Adrenal gland (tissue), 12 donors: ENCODE data around the gene PDLIM5. TPM values are rescaled to one million over a fixed set of nuclear protein-coding genes. Genes with fewer than 3 reads are reported as not detected.
"Not testable (repeated sequence)": the region's sequence is repeated elsewhere in the genome, so short reads cannot be mapped to it uniquely, and the experiment has no call there.

Source experiments
- DNase-seq, 7 donors: peaks; one replicate each; pipeline ENCODE4 v3.0.0-alpha.2; 2019 to 2020
- H3K27ac ChIP-seq, 5 donors: fragments of 200-600 bp; sonication (generic) in 4 of 5; 1 replicate in 3 of 5; 2 replicates in 2 of 5; pipeline versions ENCODE4 v1.5.1 to v1.8.0; 2016 to 2020; ENCODE audit warnings: mild to moderate bottlenecking in 1 of 5
- H3K27me3 ChIP-seq: fragments of 200-600 bp; 2 replicates; pipeline ENCODE4 v1.8.0; 2021
- H3K36me3 ChIP-seq, 2 donors: fragments of 200-600 bp; replicated peaks in 1 of 2; 1 replicate in 1 of 2; 2 replicates in 1 of 2; pipeline versions ENCODE4 v1.5.1 to v1.8.0; 2018 to 2022
- H3K4me1 ChIP-seq, 2 donors: fragments of 200-600 bp; replicated peaks in 1 of 2; 1 replicate in 1 of 2; 2 replicates in 1 of 2; pipeline versions ENCODE4 v1.5.1 to v1.8.0; 2018 to 2021
- H3K4me3 ChIP-seq, 4 donors: fragments of 200-600 bp; sonication (generic) in 3 of 4; one replicate each; pipeline ENCODE4 v1.5.1; 2016 to 2018
- H3K9me3 ChIP-seq, 3 donors: fragments of 200-600 bp; sonication (generic) in 1 of 3; replicated peaks in 1 of 3; 1 replicate in 2 of 3; 2 replicates in 1 of 3; pipeline versions ENCODE4 v1.5.1 to v1.8.0; 2016 to 2021
- POLR2A ChIP-seq, 2 donors: fragments of 450-650 bp; IDR thresholded peaks; one replicate each; pipeline ENCODE4 v1.6.1; 2017; ENCODE audit warnings: antibody characterized with exemption in 2 of 2, mild to moderate bottlenecking in 2 of 2, moderate library complexity in 1 of 2
- WGBS, 4 donors: extraction: QIAGEN DNeasy Blood & Tissue Kit in 2 of 4; methylation state at CpG; one replicate each; pipeline versions ENCODE4 v1.1.5 to v1.1.7; 2013 to 2017; 5-methylcytosine and 5-hydroxymethylcytosine counted together
- intact Hi-C, 2 donors: fragments of 100-400 bp; cut with DNase I; formaldehyde crosslinking; loops; one replicate each; pipeline versions ENCODE4 v1.14.1 to v1.15.0; 2022 to 2023
- polyA plus RNA-seq, 3 donors: library from polyadenylated mRNA; stranded (reverse); fragments of 200-250 nt in 2 of 3; fragments of 350-450 nt in 1 of 3; fragmentation: Illumina TruSeq in 1 of 3; extraction: RNeasy Lipid Tissue Mini Kit (QIAGEN cat#74804) in 1 of 3; gene quantifications; one replicate each; pipeline ENCODE4 v1.2.3, GENCODE V29; 2013 to 2014
- total RNA-seq, 9 donors: library from RNA; depleted of rRNA in 4 of 9; stranded (reverse); fragments of >200 nt in 4 of 9; fragments of 120-200 nt in 1 of 9; fragmentation: NEBNext Ultra II Directional in 1 of 9; extraction: Animal tissue kit (Norgen Biotek cat#: 25700) in 1 of 9; gene quantifications; one replicate each; pipeline versions ENCODE4 v1.1.0 to v1.2.4, GENCODE V29; 2013 to 2023
- TF ChIP-seq, protein P1 (sequence below), 6 experiments: fragments of 450-650 bp in 4 of 6; fragments of 200-600 bp in 2 of 6; sonication (generic) in 1 of 6; IDR thresholded peaks; 1 replicate in 5 of 6; 2 replicates in 1 of 6; pipeline versions ENCODE4 v1.5.1 to v1.8.0; 2016 to 2021; ENCODE audit warnings: antibody characterized with exemption in 6 of 6, mild to moderate bottlenecking in 2 of 6, moderate library complexity in 1 of 6
- donor health status: healthy with polysubstance abuse.
- donor health status: Bipolar disorder and iron deficiency.
- donor health status: DM: yes; HTN: yes; CAD: no.
- donor health status: DM: no; HTN: no; CAD: no.
- donor health status: DM: no; HTN: no; CAD: no.
- donor health status: DM: yes; HTN: yes; CAD: no.

Gene PDLIM5
- total and polyA plus RNA-seq, 12 donors: 26.2 to 150 (median 84.0) TPM

DNA sequence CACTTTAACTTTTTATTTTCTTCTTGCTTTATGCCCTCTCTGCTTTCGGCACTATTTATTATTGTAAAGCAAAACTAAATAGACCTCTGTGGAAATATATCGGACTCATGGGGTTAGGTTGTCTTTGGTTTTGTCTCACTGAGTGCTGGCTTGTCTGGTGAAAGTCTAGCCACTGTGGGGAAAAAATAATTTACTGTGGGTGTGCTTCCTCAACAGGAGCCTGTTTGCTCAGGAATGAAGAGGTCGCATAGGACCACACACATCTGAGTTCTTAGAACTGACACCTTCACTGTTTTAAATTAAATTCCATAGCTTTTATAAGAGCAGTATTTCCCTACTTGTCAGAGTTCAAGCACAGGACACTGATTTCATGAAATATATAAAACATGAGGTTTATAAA, 203.0 kb downstream of the PDLIM5 start:
- peaks cover 3 to 9% of the 10 kb centered on the region in 2 donors for H3K4me1 ChIP-seq
- 87 to 94% (median 90%) methylated on average over 3 of the region's 3 CpGs for WGBS, 4 donors
- no peaks in the 10 kb centered on the region for H3K9me3 ChIP-seq
- intact Hi-C loops: no loop called here
- no peak for DNase-seq
- H3K27ac ChIP-seq: no peak overlapping the region
- no peak for TF ChIP-seq POLR2A (IDR thresholded peaks at IDR 0.05)
- TF ChIP-seq, protein P1, sequence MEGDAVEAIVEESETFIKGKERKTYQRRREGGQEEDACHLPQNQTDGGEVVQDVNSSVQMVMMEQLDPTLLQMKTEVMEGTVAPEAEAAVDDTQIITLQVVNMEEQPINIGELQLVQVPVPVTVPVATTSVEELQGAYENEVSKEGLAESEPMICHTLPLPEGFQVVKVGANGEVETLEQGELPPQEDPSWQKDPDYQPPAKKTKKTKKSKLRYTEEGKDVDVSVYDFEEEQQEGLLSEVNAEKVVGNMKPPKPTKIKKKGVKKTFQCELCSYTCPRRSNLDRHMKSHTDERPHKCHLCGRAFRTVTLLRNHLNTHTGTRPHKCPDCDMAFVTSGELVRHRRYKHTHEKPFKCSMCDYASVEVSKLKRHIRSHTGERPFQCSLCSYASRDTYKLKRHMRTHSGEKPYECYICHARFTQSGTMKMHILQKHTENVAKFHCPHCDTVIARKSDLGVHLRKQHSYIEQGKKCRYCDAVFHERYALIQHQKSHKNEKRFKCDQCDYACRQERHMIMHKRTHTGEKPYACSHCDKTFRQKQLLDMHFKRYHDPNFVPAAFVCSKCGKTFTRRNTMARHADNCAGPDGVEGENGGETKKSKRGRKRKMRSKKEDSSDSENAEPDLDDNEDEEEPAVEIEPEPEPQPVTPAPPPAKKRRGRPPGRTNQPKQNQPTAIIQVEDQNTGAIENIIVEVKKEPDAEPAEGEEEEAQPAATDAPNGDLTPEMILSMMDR (IDR thresholded peaks at IDR 0.05): no peak
- peaks cover 0 to 6% of the 10 kb centered on the region in 2 donors for H3K36me3 ChIP-seq
- no peak overlapping the region for H3K4me3 ChIP-seq
- H3K27me3 ChIP-seq: no peaks in the 10 kb centered on the region

DNA sequence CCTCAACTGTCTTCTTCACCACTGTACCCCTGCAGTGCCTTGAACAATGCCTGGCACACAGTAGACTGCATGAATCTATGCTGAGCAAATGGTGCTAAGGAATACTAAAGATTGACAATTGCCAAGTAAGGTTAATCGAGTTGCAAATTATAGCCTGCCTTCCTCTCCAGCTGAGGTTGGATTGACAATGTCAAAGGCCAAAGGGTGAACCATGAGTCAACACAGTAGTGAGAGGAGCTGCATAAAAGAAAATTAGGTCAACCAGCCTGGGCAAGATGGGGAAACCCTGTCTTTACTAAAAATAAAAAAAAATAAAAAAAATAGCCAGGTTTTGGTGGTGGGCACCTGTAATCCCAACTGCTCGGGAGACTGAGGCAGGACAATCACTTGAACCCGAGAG, 208.9 kb downstream of the PDLIM5 start:
- 53 to 77% (median 64%) methylated on average over 3 of the region's 3 CpGs for WGBS, 4 donors
- no peaks in the 10 kb centered on the region for H3K4me1 ChIP-seq
- H3K9me3 ChIP-seq: no peaks in the 10 kb centered on the region
- no peaks in the 10 kb centered on the region for H3K27me3 ChIP-seq
- H3K36me3 ChIP-seq: peaks cover 0 to 14% of the 10 kb centered on the region in 2 donors
- intact Hi-C loops: no loop called here
- DNase-seq: no peak
- no peak for TF ChIP-seq POLR2A (IDR thresholded peaks at IDR 0.05)
- TF ChIP-seq, protein P1 (IDR thresholded peaks at IDR 0.05): no peak
- H3K27ac ChIP-seq: no peak overlapping the region
- H3K4me3 ChIP-seq: no peak overlapping the region

DNA sequence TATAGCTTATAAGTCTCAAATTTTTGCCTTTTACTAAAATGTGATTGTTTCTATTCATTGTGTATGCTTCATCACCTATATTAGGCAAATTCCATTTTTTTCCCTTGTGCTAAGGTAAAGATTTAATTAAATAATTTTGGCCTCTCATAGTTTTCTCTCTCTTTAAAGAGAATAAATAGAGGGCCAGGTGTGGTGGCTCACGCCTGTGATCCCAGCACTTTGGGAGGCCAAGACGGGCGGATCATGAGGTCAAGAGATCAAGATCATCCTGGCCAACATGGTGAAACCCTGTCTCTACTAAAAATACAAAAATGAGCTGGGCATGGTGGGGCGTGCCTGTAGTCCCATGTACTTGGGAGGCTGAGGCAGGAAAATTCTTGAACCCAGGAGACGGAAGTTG, 213.3 kb downstream of the PDLIM5 start:
- WGBS, 4 donors: 86 to 97% (median 97%) methylated on average over 4 to 5 of the region's 5 CpGs
- H3K4me3 ChIP-seq, H3K9me3 ChIP-seq, H3K36me3 ChIP-seq, H3K27me3 ChIP-seq, DNase-seq, H3K27ac ChIP-seq, H3K4me1 ChIP-seq, intact Hi-C loops: not testable (repeated sequence)

DNA sequence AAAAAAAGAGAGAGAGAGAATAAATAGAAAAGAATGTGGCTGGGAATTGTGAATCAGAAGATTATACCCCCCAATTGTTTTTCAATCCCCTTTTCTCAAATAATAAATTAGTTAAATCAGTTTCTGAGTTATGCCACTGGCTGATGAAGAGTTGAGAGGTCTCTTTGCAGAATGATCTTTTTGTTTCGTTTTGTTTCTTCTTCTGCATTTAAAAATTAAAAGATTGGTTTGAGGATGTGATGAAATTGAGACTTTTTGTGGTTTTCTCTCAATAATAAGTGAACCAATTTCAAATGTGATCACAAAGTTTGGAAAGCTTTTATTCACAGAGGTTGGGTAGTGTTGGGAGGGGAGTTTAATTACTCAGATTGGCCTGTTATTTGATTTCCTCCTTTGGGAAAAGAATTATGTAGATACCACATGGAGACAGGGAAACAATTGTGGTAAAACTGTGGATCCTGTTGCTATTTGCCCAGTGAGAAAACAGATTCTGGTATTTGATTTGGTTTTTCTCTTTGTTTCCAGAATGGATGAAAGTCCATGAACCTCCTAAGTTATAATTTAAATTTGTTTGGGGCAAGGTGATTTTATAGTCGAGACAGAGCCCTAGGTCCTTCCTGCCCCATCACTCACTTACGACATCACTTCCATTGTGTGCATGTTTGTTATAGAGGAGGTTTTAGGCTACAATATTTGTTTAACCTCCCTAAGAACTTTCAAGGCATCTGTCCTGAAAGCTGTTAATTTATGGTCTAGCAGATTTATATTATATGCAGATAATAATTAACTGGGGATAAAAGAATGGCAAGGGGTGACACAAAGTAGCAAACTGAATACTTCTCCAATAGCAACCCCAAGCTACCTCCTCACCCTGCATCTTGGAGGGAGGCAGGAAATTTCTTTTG, 214.0 kb downstream of the PDLIM5 start:
- Histone ChIP-seq H3K27me3 (no peaks in the 10 kb centered on the region), H3K9me3 (no peaks in the 10 kb centered on the region), H3K4me1 (peaks cover 0 to 3% of the 10 kb centered on the region in 2 donors), H3K36me3 (peaks cover 0 to 8% of the 10 kb centered on the region in 2 donors), H3K27ac (no peak overlapping the region), H3K4me3 (no peak overlapping the region)
- TF ChIP-seq POLR2A (IDR thresholded peaks at IDR 0.05): no peak
- TF ChIP-seq, protein P1 (IDR thresholded peaks at IDR 0.05): no peak
- 77 to 87% (median 83%) methylated on average over 3 of the region's 3 CpGs for WGBS, 4 donors
- intact Hi-C loops: no loop called here
- no peak for DNase-seq
